WTC11 (cell line): ENCODE measurements around the gene DNAJC10. TPM values are rescaled to one million over a fixed set of nuclear protein-coding genes. Genes with fewer than 3 reads are reported as not detected.

Experiments used
- ATAC-seq: fragments of 200-7000 bp; cut with Tn5 transposase; 2 replicates; pipeline ENCODE4 v1.10.0; 2021; ENCODE audit warnings: mild to moderate bottlenecking, moderate library complexity
- CTCF ChIA-PET: fragments of 300-600 bp; sonication (Branson Sonifier 250); formaldehyde crosslinking; loops from one replicate; lab custom pipeline; 2021; ENCODE audit warnings: antibody characterized with exemption; lab: Charles Lee
- POLR2A ChIA-PET: fragments of 350-600 bp; sonication (Branson Sonifier 250); formaldehyde crosslinking; loops from one replicate; lab custom pipeline; 2021; ENCODE audit warnings: antibody characterized with exemption; lab: Charles Lee
- DNase-seq: peaks from one replicate; pipeline ENCODE4 v3.0.0; 2021; ENCODE audit warnings: low spot score
- H3K27ac Mint-ChIP-seq: 2 replicates; pipeline ENCODE4 v1.8.0; 2021; ENCODE audit warnings: mixed read lengths
- H3K27me3 Mint-ChIP-seq: 2 replicates; pipeline ENCODE4 v1.8.0; 2021; ENCODE audit warnings: low read depth, mild to moderate bottlenecking, moderate library complexity, mixed read lengths
- H3K36me3 Mint-ChIP-seq: 2 replicates; pipeline ENCODE4 v1.8.0; 2021; ENCODE audit warnings: mixed read lengths
- H3K4me1 Mint-ChIP-seq: 2 replicates; pipeline ENCODE4 v1.8.0; 2022; ENCODE audit warnings: mixed read lengths
- H3K4me3 Mint-ChIP-seq: 2 replicates; pipeline ENCODE4 v1.8.0; 2021; ENCODE audit warnings: mild to moderate bottlenecking, moderate library complexity, mixed read lengths
- H3K9me3 Mint-ChIP-seq: 2 replicates; pipeline ENCODE4 v1.8.0; 2021; ENCODE audit warnings: mixed read lengths
- ATF1 ChIP-seq: sonication (generic); formaldehyde crosslinking; IDR thresholded peaks from 2 replicates; pipeline ENCODE4 v1.8.1; 2023; ENCODE audit warnings: mild to moderate bottlenecking, moderate library complexity, missing genetic modification reagents
- ATF3 ChIP-seq: sonication (generic); formaldehyde crosslinking; conservative IDR thresholded peaks from 2 replicates; pipeline ENCODE4 v1.8.1; 2022; ENCODE audit warnings: mild to moderate bottlenecking, missing genetic modification reagents
- CBFB ChIP-seq: sonication (generic); formaldehyde crosslinking; IDR thresholded peaks from 2 replicates; pipeline ENCODE4 v1.8.1; 2022; ENCODE audit warnings: mild to moderate bottlenecking, low read depth, missing genetic modification reagents
- E2F5 ChIP-seq: sonication (generic); formaldehyde crosslinking; IDR thresholded peaks from 2 replicates; pipeline ENCODE4 v1.8.1; 2022; ENCODE audit warnings: mild to moderate bottlenecking, moderate library complexity, missing genetic modification reagents
- ESRRA ChIP-seq: sonication (generic); formaldehyde crosslinking; IDR thresholded peaks from 2 replicates; pipeline ENCODE4 v1.8.1; 2022; ENCODE audit warnings: mild to moderate bottlenecking, missing genetic modification reagents, borderline replicate concordance
- ETV6 ChIP-seq: sonication (generic); formaldehyde crosslinking; IDR thresholded peaks from 2 replicates; pipeline ENCODE4 v1.8.1; 2022; ENCODE audit warnings: mild to moderate bottlenecking, missing genetic modification reagents
- FOXP4 ChIP-seq: sonication (generic); formaldehyde crosslinking; IDR thresholded peaks from 2 replicates; pipeline ENCODE4 v1.8.0; 2022; ENCODE audit warnings: mild to moderate bottlenecking, missing genetic modification reagents
- GTF2I ChIP-seq: fragments of 250-450 bp; sonication (Bioruptor Pico); conservative IDR thresholded peaks from 2 replicates; pipeline ENCODE4 v1.4.0; 2021; ENCODE audit warnings: mild to moderate bottlenecking
- IRF1 ChIP-seq: sonication (generic); formaldehyde crosslinking; IDR thresholded peaks from 2 replicates; pipeline ENCODE4 v1.8.0; 2023; ENCODE audit warnings: missing genetic modification reagents
- JUN ChIP-seq: sonication (generic); formaldehyde crosslinking; IDR thresholded peaks from 2 replicates; pipeline ENCODE4 v1.8.0; 2023; ENCODE audit warnings: mild to moderate bottlenecking, missing genetic modification reagents
- MLX ChIP-seq: sonication (generic); formaldehyde crosslinking; IDR thresholded peaks from 2 replicates; pipeline ENCODE4 v1.8.1; 2023; ENCODE audit warnings: mild to moderate bottlenecking, missing genetic modification reagents, moderate library complexity
- MYBL2 ChIP-seq: sonication (generic); formaldehyde crosslinking; IDR thresholded peaks from 2 replicates; pipeline ENCODE4 v1.8.1; 2023; ENCODE audit warnings: mild to moderate bottlenecking, moderate library complexity, missing genetic modification reagents
- NFATC4 ChIP-seq: fragments of 250-450 bp; sonication (Bioruptor Pico); IDR thresholded peaks from 2 replicates; pipeline ENCODE4 v1.9.0; 2021; ENCODE audit warnings: mild to moderate bottlenecking
- OVOL2 ChIP-seq: fragments of 250-450 bp; sonication (Bioruptor Pico); IDR thresholded peaks from 2 replicates; pipeline ENCODE4 v1.9.0; 2021; ENCODE audit warnings: mild to moderate bottlenecking, borderline replicate concordance
- RORB ChIP-seq: fragments of 250-450 bp; sonication (Bioruptor Pico); IDR thresholded peaks from 2 replicates; pipeline ENCODE4 v1.9.0; 2021; ENCODE audit warnings: mild to moderate bottlenecking
- SMAD3 ChIP-seq: sonication (generic); formaldehyde crosslinking; IDR thresholded peaks from 2 replicates; pipeline ENCODE4 v1.8.0; 2022; ENCODE audit warnings: missing genetic modification reagents, mild to moderate bottlenecking, borderline replicate concordance
- SOX15 ChIP-seq: fragments of 250-450 bp; sonication (Bioruptor Pico); IDR thresholded peaks from 2 replicates; pipeline ENCODE4 v1.9.0; 2021; ENCODE audit warnings: mild to moderate bottlenecking
- ZMAT4 ChIP-seq: fragments of 250-450 bp; sonication (Bioruptor Pico); IDR thresholded peaks from 2 replicates; pipeline ENCODE4 v1.9.0; 2021; ENCODE audit warnings: mild to moderate bottlenecking
- ZNF121 ChIP-seq: sonication (generic); formaldehyde crosslinking; IDR thresholded peaks from 2 replicates; pipeline ENCODE4 v1.8.0; 2023; ENCODE audit warnings: missing genetic modification reagents
- ZNF138 ChIP-seq: sonication (generic); formaldehyde crosslinking; conservative IDR thresholded peaks from 2 replicates; pipeline ENCODE4 v1.8.1; 2022; ENCODE audit warnings: mild to moderate bottlenecking, moderate library complexity, missing genetic modification reagents
- ZNF281 ChIP-seq: sonication (generic); formaldehyde crosslinking; IDR thresholded peaks from 2 replicates; pipeline ENCODE4 v1.8.0; 2023; ENCODE audit warnings: mild to moderate bottlenecking, missing genetic modification reagents
- ZNF396 ChIP-seq: fragments of 250-450 bp; sonication (Bioruptor Pico); IDR thresholded peaks from 2 replicates; pipeline ENCODE4 v1.8.0; 2021; ENCODE audit warnings: mild to moderate bottlenecking, moderate library complexity, borderline replicate concordance
- ZNF425 ChIP-seq: fragments of 250-450 bp; sonication (Bioruptor Pico); conservative IDR thresholded peaks from 2 replicates; pipeline ENCODE4 v1.9.0; 2021; ENCODE audit warnings: mild to moderate bottlenecking
- ZSCAN18 ChIP-seq: fragments of 250-450 bp; sonication (Bioruptor Pico); IDR thresholded peaks from 2 replicates; pipeline ENCODE4 v2.1.2; 2022; ENCODE audit warnings: mild to moderate bottlenecking, moderate library complexity
- total RNA-seq: library from RNA; stranded (reverse); gene quantifications from 3 replicates; pipeline ENCODE4 v1.2.3, GENCODE V29; 2021

The DNAJC10 gene
- total RNA-seq, 1 experiment from 2014 or later: 109 TPM

GRCh38 chr2:182819412-182819811 is 103.4 kb downstream of the DNAJC10 start:
- no peaks in the 10 kb centered on the region for H3K9me3 Mint-ChIP-seq
- ATAC-seq (peak; percentile 54), DNase-seq (no peak)
- ChIA-PET CTCF (interaction anchor here (0.7 to 3.6 kb wide), 11 partner anchors 12 to 430 kb away, joined by 3 to 16 read pairs (median 5); partner anchors contain the start of gene FRZB), POLR2A (interaction anchor here (0.6 to 1.3 kb wide), 4 partner anchors 12 to 312 kb away, joined by 3 to 5 read pairs (median 4); partner anchors contain the start of gene FRZB)
- H3K27me3 Mint-ChIP-seq: peaks cover 4% of the 10 kb centered on the region
- 0 out of 2 replicates have a peak overlapping the region, but pooled peaks have one; percentile 39 for H3K27ac Mint-ChIP-seq
- no peak overlapping the region for H3K4me3 Mint-ChIP-seq
- peaks cover 33% of the 10 kb centered on the region for H3K4me1 Mint-ChIP-seq
- TF ChIP-seq OVOL2: no peak
- no peak for TF ChIP-seq GTF2I (CRISPR knock-in tag)
- TF ChIP-seq CBFB (CRISPR knock-in tag): no peak
- no peak for TF ChIP-seq ZNF281 (CRISPR knock-in tag)
- no peak for TF ChIP-seq ZNF396
- no peak for TF ChIP-seq E2F5 (CRISPR knock-in tag)
- no peak for TF ChIP-seq FOXP4 (CRISPR knock-in tag)
- TF ChIP-seq ESRRA (CRISPR knock-in tag): no peak
- TF ChIP-seq ZMAT4 (CRISPR knock-in tag): no peak
- TF ChIP-seq JUN (CRISPR knock-in tag): no peak
- TF ChIP-seq ATF3 (CRISPR knock-in tag): no peak
- TF ChIP-seq SOX15: no peak
- no peak for TF ChIP-seq ZSCAN18
- TF ChIP-seq ZNF138: no peak
- no peak for TF ChIP-seq IRF1 (CRISPR knock-in tag)
- no peaks in the 10 kb centered on the region for H3K36me3 Mint-ChIP-seq

GRCh38 chr2:182821182-182821581 is 105.1 kb downstream of the DNAJC10 start:
- Mint-ChIP-seq H3K27ac (no peak overlapping the region), H3K9me3 (no peaks in the 10 kb centered on the region), H3K36me3 (no peaks in the 10 kb centered on the region), H3K4me1 (peaks cover 42% of the 10 kb centered on the region), H3K4me3 (no peak overlapping the region), H3K27me3 (no peaks in the 10 kb centered on the region; the same call in 1 of the 2 replicates)
- no peak for TF ChIP-seq MLX (CRISPR knock-in tag)
- TF ChIP-seq ZNF121 (CRISPR knock-in tag): no peak
- no peak for TF ChIP-seq ATF1
- no peak for TF ChIP-seq ZNF138
- no peak for TF ChIP-seq SMAD3 (CRISPR knock-in tag)
- TF ChIP-seq RORB (CRISPR knock-in tag): no peak
- TF ChIP-seq ETV6 (CRISPR knock-in tag): no peak
- TF ChIP-seq NFATC4 (CRISPR knock-in tag): no peak
- TF ChIP-seq ZNF425 (CRISPR knock-in tag): no peak
- TF ChIP-seq MYBL2 (CRISPR knock-in tag): no peak
- CTCF ChIA-PET: no interaction called here
- ATAC-seq: no peak
- POLR2A ChIA-PET: no interaction called here
- no peak for DNase-seq
